ENCODE measurements around the gene TAP1.
"Not testable (repeated sequence)": the region's sequence is repeated elsewhere in the genome, so short reads cannot be mapped to it uniquely, and the experiment has no call there.

Gene TAP1

GRCh38 chr6:32853541-32854375 is at the start of gene TAP1, which contains the start of gene PSMB9:
Gene TAP1 (minus strand): TSS chr6:32853704. CDS start chr6:32853636, 68 bp downstream.
Gene PSMB9 (plus strand): TSS chr6:32854192. CDS start chr6:32854230, 38 bp downstream.
- peak; percentile 97 for DNase-seq (ENCODE audit: low read depth in 2 of 2)

GRCh38 chr6:32895006-32895345 is 41.5 kb upstream of the TAP1 start:
- no peak for DNase-seq (ENCODE audit: low read depth in 2 of 2)

- DNase-seq (ENCODE audit: low read depth in 2 of 2) = peak; percentile 82 to 88
Measured at GRCh38 chr6:32894085-32895005, 40.8 kb upstream of the TAP1 start.

GRCh38 chr6:32890831-32891230 is 37.3 kb upstream of the TAP1 start:
- no peak for DNase-seq (ENCODE audit: low read depth in 2 of 2)

- DNase-seq (ENCODE audit: low read depth in 2 of 2) = no peak
Measured at GRCh38 chr6:32889533-32889932, 36.0 kb upstream of the TAP1 start.

GRCh38 chr6:32888576-32888975 is 35.1 kb upstream of the TAP1 start:
- no peak for DNase-seq (ENCODE audit: low read depth in 2 of 2)

GRCh38 chr6:32887616-32888015 is 34.1 kb upstream of the TAP1 start:
- DNase-seq (ENCODE audit: low read depth in 2 of 2) = no peak

GRCh38 chr6:32886681-32887383 is 33.3 kb upstream of the TAP1 start:
- DNase-seq (ENCODE audit: low read depth in 2 of 2) = no peak

- DNase-seq (ENCODE audit: low read depth in 2 of 2) = no peak
Measured at GRCh38 chr6:32885698-32886286, 32.3 kb upstream of the TAP1 start.

GRCh38 chr6:32883789-32884188 is 30.3 kb upstream of the TAP1 start:
- DNase-seq (ENCODE audit: low read depth in 2 of 2) = no peak

- DNase-seq (ENCODE audit: low read depth in 2 of 2) = no peak
Measured at GRCh38 chr6:32882879-32883250, 29.4 kb upstream of the TAP1 start.

GRCh38 chr6:32880962-32881361 is 27.5 kb upstream of the TAP1 start:
- not testable (repeated sequence) for DNase-seq (ENCODE audit: low read depth in 2 of 2)

- DNase-seq (ENCODE audit: low read depth in 2 of 2) = no peak
Measured at GRCh38 chr6:32879691-32880090, 26.2 kb upstream of the TAP1 start.

- no peak for DNase-seq (ENCODE audit: low read depth in 2 of 2)
Measured at GRCh38 chr6:32876603-32877002, 23.1 kb upstream of the TAP1 start.

GRCh38 chr6:32873947-32874346 is 20.4 kb upstream of the TAP1 start:
- DNase-seq (ENCODE audit: low read depth in 2 of 2) = not testable (repeated sequence)

- peak; percentile 66 to 82 for DNase-seq (ENCODE audit: low read depth in 2 of 2)
Measured at GRCh38 chr6:32868257-32868788, 14.8 kb upstream of the TAP1 start.

GRCh38 chr6:32867554-32868256 is 14.2 kb upstream of the TAP1 start:
- no peak for DNase-seq (ENCODE audit: low read depth in 2 of 2)

GRCh38 chr6:32867022-32867477 is 13.5 kb upstream of the TAP1 start:
- DNase-seq (ENCODE audit: low read depth in 2 of 2) = no peak

GRCh38 chr6:32865724-32866443 is 12.4 kb upstream of the TAP1 start:
- no peak for DNase-seq (ENCODE audit: low read depth in 2 of 2)

- no peak for DNase-seq (ENCODE audit: low read depth in 2 of 2)
Measured at GRCh38 chr6:32862725-32863124, 9.2 kb upstream of the TAP1 start.
